IPS-18c (cell line): ENCODE results near the gene SUPT3H.
"Not testable (repeated sequence)": the region's sequence is repeated elsewhere in the genome, so short reads cannot be mapped to it uniquely, and the experiment has no call there.

Experiments
- H3K4me3 ChIP-seq: 2 replicates; pipeline ENCODE4 v1.7.0; 2013; ENCODE audit warnings: low read depth, mild to moderate bottlenecking, low read length, moderate library complexity; ENCODE audit not compliant: insufficient read depth
- H3K9me3 ChIP-seq: one replicate; pipeline ENCODE4 v1.6.1; 2013; ENCODE audit warnings: mild to moderate bottlenecking, low read length, moderate library complexity; ENCODE audit not compliant: control insufficient read depth, insufficient read depth

Gene SUPT3H

DNA sequence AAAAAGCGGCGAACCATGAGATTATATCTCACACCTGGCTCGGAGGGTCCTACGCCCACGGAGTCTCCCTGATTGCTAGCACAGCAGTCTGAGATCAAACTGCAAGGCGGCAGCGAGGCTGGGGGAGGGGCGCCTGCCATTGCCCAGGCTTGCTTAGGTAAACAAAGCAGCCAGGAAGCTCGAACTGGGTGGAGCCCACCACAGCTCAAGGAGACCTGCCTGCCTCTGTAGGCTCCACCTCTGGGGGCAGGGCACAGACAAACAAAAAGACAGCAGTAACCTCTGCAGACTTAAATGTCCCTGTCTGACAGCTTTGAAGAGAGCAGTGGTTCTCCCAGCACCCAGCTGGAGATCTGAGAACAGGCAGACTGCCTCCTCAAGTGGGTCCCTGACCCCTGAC, 201.4 kb downstream of the SUPT3H start:
- not testable (repeated sequence) for H3K4me3 ChIP-seq, H3K9me3 ChIP-seq

- Histone ChIP-seq H3K4me3 (no peak overlapping the region), H3K9me3 (no peaks in the 10 kb centered on the region)
These were observed 202.5 kb downstream of the SUPT3H start for GRCh38 chr6:45175272-45175671.

- Histone ChIP-seq H3K4me3 (no peak overlapping the region), H3K9me3 (no peaks in the 10 kb centered on the region)
These were observed 203.7 kb downstream of the SUPT3H start for GRCh38 chr6:45174045-45174444.

GRCh38 chr6:45171380-45171779, 206.4 kb downstream of the SUPT3H start:
- H3K4me3 ChIP-seq, result no peak overlapping the region
- H3K9me3 ChIP-seq, result no peaks in the 10 kb centered on the region

- Histone ChIP-seq H3K9me3 (no peaks in the 10 kb centered on the region), H3K4me3 (no peak overlapping the region)
These were observed 207.4 kb downstream of the SUPT3H start for GRCh38 chr6:45170309-45170708.

- no peaks in the 10 kb centered on the region for H3K9me3 ChIP-seq
- no peak overlapping the region for H3K4me3 ChIP-seq
These were observed 207.9 kb downstream of the SUPT3H start for GRCh38 chr6:45169815-45170214.

- no peaks in the 10 kb centered on the region for H3K9me3 ChIP-seq
- H3K4me3 ChIP-seq, result no peak overlapping the region
These were observed 213.6 kb downstream of the SUPT3H start for GRCh38 chr6:45163952-45164766.

- no peak overlapping the region for H3K4me3 ChIP-seq
- H3K9me3 ChIP-seq, result no peaks in the 10 kb centered on the region
These were observed 217.4 kb downstream of the SUPT3H start for GRCh38 chr6:45160305-45160704.

DNA sequence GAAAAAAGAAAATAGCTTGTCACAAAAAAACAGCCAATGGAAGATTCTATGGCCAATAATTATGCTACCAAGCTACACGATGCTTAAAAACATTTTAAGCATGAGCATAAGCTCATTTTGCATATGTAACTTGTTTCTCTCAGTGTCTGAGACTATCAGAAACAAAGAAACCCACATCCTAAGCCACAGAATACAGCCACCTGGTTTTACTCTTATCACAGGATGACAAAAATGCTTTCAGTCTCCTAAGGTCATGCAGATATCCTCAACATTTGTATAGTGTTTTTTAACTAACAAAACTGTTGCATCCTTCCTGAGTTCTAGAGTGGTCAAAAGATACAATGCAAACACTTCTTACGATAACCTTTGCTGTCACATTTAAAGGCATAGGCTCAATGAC, 221.7 kb downstream of the SUPT3H start:
- no peaks in the 10 kb centered on the region for H3K9me3 ChIP-seq
- H3K4me3 ChIP-seq, result no peak overlapping the region

- Histone ChIP-seq H3K9me3 (no peaks in the 10 kb centered on the region), H3K4me3 (no peak overlapping the region)
These were observed 222.3 kb downstream of the SUPT3H start for GRCh38 chr6:45155341-45155894.

DNA sequence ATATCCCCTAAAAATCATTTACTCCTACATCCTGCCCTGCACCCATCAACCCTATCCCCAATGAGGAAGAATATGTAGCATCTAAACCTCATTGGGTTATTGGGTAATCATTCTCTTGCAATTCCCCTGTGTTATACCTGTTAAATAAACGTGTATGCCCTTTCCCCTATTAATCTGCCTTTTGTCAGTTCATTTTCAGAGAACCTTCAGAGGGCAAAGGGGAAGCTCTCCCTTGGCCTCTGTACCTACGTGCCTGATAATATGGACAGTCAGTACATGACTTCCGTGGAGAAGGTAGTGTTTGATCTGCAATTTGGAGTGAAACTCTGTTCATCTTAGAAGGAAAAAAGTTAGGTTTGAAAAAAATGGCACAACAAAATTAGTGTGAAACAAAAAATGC, 223.1 kb downstream of the SUPT3H start:
- Histone ChIP-seq H3K4me3 (no peak overlapping the region), H3K9me3 (no peaks in the 10 kb centered on the region)

DNA sequence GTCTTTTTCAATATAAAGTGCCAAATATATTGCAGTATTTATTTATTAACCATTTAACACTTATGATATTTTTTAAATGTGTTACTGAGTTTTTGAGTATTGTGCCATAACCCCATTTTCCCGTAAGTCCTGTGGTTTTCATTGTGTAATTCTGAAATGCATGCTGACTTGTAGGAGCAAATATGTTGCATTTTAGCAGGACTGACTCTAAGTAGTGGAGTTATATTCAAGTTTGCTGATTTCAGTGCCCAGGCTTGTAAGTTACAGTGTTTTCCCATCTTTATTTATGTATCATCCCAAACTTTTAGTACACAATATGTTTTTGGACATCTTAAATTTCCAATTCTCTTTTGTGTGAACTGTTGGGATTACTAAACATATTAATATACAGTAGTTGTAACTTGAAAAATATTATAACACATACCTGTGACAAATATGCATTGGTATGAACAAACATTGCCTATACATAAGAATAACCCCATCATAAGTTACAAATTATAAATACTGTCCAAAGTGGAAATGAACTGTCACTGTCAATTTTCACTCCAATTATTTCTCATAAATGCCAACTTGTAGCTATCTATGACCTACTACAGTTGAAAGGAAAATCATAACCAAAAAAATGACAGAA, 228.9 kb downstream of the SUPT3H start:
- H3K9me3 ChIP-seq, result no peaks in the 10 kb centered on the region
- H3K4me3 ChIP-seq, result no peak overlapping the region

- Histone ChIP-seq H3K9me3 (no peaks in the 10 kb centered on the region), H3K4me3 (no peak overlapping the region)
These were observed 229.5 kb downstream of the SUPT3H start for GRCh38 chr6:45148278-45148677.

GRCh38 chr6:45145658-45146057, 232.1 kb downstream of the SUPT3H start:
- not testable (repeated sequence) for H3K4me3 ChIP-seq, H3K9me3 ChIP-seq

DNA sequence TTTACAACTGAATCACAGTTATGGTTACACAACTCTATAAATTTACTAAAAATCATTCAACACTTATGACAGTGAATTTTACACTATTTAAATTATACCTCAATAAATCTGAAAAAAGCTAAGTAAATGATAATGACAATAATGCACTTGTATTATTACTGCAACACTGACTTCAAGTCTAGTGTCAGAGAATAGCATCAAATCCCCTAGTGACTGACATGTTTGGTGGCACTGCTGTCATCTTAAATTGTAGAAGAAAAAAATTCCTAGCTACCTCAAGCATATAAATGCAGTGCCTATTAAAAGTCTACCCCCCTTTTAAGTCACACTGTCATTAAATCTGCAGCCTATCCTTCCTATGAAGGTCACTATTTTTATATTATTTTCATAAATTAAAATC, 239.0 kb downstream of the SUPT3H start:
- H3K4me3 ChIP-seq, result no peak overlapping the region

GRCh38 chr6:45136495-45136894, 241.2 kb downstream of the SUPT3H start:
- H3K4me3 ChIP-seq, result no peak overlapping the region
- no peaks in the 10 kb centered on the region for H3K9me3 ChIP-seq

More for the DNA sequence above, 239.0 kb downstream of the SUPT3H start:
- H3K9me3 ChIP-seq, result no peaks in the 10 kb centered on the region

- Histone ChIP-seq H3K9me3 (no peaks in the 10 kb centered on the region), H3K4me3 (no peak overlapping the region)
These were observed 245.0 kb downstream of the SUPT3H start for GRCh38 chr6:45132658-45133294.

DNA sequence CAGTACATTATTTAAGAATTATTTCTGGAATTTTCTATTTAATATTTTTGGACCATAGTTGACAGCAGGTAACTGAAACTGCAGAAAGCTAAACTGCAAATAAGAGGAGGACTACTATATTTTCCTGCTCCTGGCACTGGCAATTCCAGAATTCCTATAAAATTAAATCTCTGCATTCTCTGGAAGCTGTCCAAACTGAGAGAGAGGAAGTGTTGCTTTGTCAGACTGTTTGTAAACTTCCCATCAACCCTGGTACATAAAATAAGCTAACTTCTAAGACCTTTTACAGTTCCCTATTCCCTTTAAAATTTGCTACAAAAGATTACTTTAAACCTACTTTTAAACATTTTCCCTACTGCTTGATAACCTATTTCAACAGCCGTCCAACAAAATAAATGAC, 245.7 kb downstream of the SUPT3H start:
- H3K4me3 ChIP-seq, result no peak overlapping the region
- no peaks in the 10 kb centered on the region for H3K9me3 ChIP-seq
